OCI-LY3 (cell line): ENCODE results near the gene PTH.

Experiments
- EZH2phosphoT487 ChIP-seq: fragments of 200-600 bp; shearing (Covaris generic); IDR thresholded peaks from 2 replicates; pipeline ENCODE4 v1.6.1; 2018; ENCODE audit warnings: antibody characterized with exemption, mixed run types, low read depth
- TF ChIP-seq, protein P1 (sequence below): fragments of 200-600, 300-600 bp; sonication (generic); IDR thresholded peaks from 2 replicates; pipeline ENCODE4 v1.5.1; 2014; ENCODE audit warnings: antibody characterized with exemption, low read length, low read depth

DNA sequence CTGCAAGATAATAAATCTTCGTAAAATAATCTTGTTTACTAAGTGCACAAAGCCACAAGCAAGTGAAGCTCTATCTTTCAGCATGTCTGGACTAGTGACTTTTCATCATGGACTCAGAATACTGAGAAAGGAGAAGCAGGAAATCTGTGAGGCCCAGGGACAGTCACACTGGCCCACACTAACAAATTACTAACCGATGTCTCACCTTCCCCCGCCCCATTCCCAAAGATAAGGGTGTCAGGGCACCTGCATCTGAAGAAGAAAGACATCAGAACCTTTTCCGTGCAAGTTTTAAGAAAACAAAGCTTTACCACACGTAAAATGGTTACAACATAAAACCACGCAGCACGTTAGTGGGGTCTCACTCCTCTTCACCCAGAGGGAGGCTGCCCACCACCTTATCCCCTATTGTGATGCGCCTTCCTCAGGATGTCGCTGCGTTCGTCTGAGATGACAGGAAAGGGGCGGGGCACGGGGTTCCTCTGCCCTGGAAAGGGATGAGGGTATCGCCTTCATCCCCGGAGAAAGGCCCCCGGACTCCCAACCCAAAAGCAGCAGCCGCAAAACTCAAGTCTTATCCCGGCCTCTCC is 33.4 kb downstream of the PTH start:
- TF ChIP-seq, protein P1, sequence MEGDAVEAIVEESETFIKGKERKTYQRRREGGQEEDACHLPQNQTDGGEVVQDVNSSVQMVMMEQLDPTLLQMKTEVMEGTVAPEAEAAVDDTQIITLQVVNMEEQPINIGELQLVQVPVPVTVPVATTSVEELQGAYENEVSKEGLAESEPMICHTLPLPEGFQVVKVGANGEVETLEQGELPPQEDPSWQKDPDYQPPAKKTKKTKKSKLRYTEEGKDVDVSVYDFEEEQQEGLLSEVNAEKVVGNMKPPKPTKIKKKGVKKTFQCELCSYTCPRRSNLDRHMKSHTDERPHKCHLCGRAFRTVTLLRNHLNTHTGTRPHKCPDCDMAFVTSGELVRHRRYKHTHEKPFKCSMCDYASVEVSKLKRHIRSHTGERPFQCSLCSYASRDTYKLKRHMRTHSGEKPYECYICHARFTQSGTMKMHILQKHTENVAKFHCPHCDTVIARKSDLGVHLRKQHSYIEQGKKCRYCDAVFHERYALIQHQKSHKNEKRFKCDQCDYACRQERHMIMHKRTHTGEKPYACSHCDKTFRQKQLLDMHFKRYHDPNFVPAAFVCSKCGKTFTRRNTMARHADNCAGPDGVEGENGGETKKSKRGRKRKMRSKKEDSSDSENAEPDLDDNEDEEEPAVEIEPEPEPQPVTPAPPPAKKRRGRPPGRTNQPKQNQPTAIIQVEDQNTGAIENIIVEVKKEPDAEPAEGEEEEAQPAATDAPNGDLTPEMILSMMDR = peak; percentile 14; the same call in 1 of the 2 replicates
- TF ChIP-seq EZH2phosphoT487 = no peak
